ENCODE measurements around the gene VAX1. TPM values are rescaled to one million over a fixed set of nuclear protein-coding genes. Genes with fewer than 3 reads are reported as not detected.

The VAX1 gene
- polyA plus RNA-seq, 1 of the 3 experiments (the other 2 are of a cell fraction): not detected

DNA sequence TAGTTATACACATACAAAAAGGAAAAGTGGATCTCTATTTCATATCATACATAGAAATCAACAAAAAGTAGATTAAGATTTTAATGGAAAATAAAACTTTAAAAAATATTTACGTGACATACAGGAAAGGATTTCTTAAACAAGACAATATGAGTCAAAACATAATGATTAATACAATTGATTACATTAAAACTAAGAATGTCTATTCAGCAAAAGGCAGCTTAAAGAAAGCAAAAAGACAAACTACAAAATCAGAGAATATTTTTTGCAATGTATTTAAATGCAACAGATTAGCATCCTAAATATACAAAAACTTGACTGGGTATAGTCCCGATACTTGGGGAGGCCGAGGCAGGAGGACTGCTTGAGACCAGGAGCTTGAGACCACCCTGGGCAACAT is 50.5 kb downstream of the VAX1 start (continued):
- TF ChIP-seq, protein P1, sequence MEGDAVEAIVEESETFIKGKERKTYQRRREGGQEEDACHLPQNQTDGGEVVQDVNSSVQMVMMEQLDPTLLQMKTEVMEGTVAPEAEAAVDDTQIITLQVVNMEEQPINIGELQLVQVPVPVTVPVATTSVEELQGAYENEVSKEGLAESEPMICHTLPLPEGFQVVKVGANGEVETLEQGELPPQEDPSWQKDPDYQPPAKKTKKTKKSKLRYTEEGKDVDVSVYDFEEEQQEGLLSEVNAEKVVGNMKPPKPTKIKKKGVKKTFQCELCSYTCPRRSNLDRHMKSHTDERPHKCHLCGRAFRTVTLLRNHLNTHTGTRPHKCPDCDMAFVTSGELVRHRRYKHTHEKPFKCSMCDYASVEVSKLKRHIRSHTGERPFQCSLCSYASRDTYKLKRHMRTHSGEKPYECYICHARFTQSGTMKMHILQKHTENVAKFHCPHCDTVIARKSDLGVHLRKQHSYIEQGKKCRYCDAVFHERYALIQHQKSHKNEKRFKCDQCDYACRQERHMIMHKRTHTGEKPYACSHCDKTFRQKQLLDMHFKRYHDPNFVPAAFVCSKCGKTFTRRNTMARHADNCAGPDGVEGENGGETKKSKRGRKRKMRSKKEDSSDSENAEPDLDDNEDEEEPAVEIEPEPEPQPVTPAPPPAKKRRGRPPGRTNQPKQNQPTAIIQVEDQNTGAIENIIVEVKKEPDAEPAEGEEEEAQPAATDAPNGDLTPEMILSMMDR (IDR thresholded peaks at IDR 0.05): no peak
- TF ChIP-seq RAD21 (IDR thresholded peaks at IDR 0.05; ENCODE audit: low read length) (no peak), RFX5 (IDR thresholded peaks at IDR 0.05; ENCODE audit: low read length) (no peak), NFIC (IDR thresholded peaks at IDR 0.05; ENCODE audit: borderline replicate concordance) (no peak), FOSL2 (IDR thresholded peaks at IDR 0.05; ENCODE audit: borderline replicate concordance, low read depth) (no peak), SIN3A (IDR thresholded peaks at IDR 0.05; ENCODE audit: borderline replicate concordance, low read depth, low read length) (no peak), TCF12 (IDR thresholded peaks at IDR 0.05) (no peak), NRF1 (IDR thresholded peaks at IDR 0.05; ENCODE audit: low read depth, low read length) (no peak)
- TF ChIP-seq, protein P2, sequence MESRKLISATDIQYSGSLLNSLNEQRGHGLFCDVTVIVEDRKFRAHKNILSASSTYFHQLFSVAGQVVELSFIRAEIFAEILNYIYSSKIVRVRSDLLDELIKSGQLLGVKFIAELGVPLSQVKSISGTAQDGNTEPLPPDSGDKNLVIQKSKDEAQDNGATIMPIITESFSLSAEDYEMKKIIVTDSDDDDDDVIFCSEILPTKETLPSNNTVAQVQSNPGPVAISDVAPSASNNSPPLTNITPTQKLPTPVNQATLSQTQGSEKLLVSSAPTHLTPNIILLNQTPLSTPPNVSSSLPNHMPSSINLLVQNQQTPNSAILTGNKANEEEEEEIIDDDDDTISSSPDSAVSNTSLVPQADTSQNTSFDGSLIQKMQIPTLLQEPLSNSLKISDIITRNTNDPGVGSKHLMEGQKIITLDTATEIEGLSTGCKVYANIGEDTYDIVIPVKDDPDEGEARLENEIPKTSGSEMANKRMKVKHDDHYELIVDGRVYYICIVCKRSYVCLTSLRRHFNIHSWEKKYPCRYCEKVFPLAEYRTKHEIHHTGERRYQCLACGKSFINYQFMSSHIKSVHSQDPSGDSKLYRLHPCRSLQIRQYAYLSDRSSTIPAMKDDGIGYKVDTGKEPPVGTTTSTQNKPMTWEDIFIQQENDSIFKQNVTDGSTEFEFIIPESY (IDR thresholded peaks at IDR 0.05; ENCODE audit: borderline replicate concordance, low read depth): no peak

DNA sequence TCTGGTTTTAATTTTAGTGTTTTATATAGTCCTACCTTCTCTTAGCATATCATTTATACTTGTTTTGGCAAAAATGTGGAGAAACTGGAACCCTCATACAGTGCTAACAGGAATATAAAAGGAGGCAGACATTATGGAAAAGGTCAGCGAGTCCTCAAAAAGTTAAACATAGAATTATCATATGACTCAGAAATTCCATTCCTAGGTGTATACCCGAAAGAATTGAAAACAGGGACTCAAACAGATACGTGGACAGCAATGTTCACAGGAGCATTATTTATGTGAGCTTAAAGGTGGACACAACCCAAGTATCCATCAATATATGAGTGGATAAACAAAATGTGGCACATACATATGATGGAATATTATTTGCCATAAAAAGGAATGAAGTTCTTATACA is 51.5 kb downstream of the VAX1 start:
- CTCF ChIA-PET: interaction anchor here (2.0 kb wide), 1 partner anchor 299 kb away, joined by 4 read pairs; no protein-coding TSS in a partner anchor
- Histone ChIP-seq H3K4me1 (ENCODE audit: control insufficient read depth in 1 of 2, insufficient read depth in 2 of 2, low read depth in 1 of 2, low read length in 1 of 2) (peaks cover 0 to 14% of the 10 kb centered on the region in 2 experiments; a peak in 1 of 4 replicates), H3F3A (replicated peaks; ENCODE audit: insufficient read depth) (no peaks in the 10 kb centered on the region), H3K4me3 (ENCODE audit: low read depth in 2 of 2, low read length in 1 of 2) (no peak overlapping the region), H4K20me1 (ENCODE audit: insufficient read depth) (no peaks in the 10 kb centered on the region), H3K79me2 (ENCODE audit: insufficient read depth) (no peaks in the 10 kb centered on the region), H3K9ac (no peak overlapping the region), H3K36me3 (replicated peaks in 1 of 2; ENCODE audit: control insufficient read depth in 1 of 2, insufficient read depth in 2 of 2, low read length in 1 of 2) (no peaks in the 10 kb centered on the region), H3K9me2 (no peaks in the 10 kb centered on the region), H3K9me3 (no peaks in the 10 kb centered on the region), H2AFZ (ENCODE audit: low read depth) (no peak overlapping the region), H3K27ac (ENCODE audit: low read depth in 2 of 2, low read length in 1 of 2) (no peak overlapping the region), H3K27me3 (ENCODE audit: insufficient read depth) (no peaks in the 10 kb centered on the region), H3K4me2 (no peak overlapping the region)
- TF ChIP-seq, protein P3, sequence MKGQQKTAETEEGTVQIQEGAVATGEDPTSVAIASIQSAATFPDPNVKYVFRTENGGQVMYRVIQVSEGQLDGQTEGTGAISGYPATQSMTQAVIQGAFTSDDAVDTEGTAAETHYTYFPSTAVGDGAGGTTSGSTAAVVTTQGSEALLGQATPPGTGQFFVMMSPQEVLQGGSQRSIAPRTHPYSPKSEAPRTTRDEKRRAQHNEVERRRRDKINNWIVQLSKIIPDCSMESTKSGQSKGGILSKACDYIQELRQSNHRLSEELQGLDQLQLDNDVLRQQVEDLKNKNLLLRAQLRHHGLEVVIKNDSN (IDR thresholded peaks at IDR 0.05; ENCODE audit: borderline replicate concordance, low read depth): no peak
- TF ChIP-seq RCOR1 (IDR thresholded peaks at IDR 0.05; ENCODE audit: low read length) (no peak), SMC3 (IDR thresholded peaks at IDR 0.05; ENCODE audit: low read depth, low read length) (no peak), YY1 (IDR thresholded peaks at IDR 0.05; ENCODE audit: low read depth) (no peak), RXRA (IDR thresholded peaks at IDR 0.05; ENCODE audit: borderline replicate concordance, low read depth) (no peak), CHD2 (IDR thresholded peaks at IDR 0.05; ENCODE audit: low read length, partially characterized antibody) (no peak), SIN3A (IDR thresholded peaks at IDR 0.05; ENCODE audit: borderline replicate concordance, low read depth, low read length) (no peak), JUND (IDR thresholded peaks at IDR 0.05) (no peak), FOXJ3 (CRISPR knock-in tag; IDR thresholded peaks at IDR 0.05) (no peak)
- TF ChIP-seq, protein P4, sequence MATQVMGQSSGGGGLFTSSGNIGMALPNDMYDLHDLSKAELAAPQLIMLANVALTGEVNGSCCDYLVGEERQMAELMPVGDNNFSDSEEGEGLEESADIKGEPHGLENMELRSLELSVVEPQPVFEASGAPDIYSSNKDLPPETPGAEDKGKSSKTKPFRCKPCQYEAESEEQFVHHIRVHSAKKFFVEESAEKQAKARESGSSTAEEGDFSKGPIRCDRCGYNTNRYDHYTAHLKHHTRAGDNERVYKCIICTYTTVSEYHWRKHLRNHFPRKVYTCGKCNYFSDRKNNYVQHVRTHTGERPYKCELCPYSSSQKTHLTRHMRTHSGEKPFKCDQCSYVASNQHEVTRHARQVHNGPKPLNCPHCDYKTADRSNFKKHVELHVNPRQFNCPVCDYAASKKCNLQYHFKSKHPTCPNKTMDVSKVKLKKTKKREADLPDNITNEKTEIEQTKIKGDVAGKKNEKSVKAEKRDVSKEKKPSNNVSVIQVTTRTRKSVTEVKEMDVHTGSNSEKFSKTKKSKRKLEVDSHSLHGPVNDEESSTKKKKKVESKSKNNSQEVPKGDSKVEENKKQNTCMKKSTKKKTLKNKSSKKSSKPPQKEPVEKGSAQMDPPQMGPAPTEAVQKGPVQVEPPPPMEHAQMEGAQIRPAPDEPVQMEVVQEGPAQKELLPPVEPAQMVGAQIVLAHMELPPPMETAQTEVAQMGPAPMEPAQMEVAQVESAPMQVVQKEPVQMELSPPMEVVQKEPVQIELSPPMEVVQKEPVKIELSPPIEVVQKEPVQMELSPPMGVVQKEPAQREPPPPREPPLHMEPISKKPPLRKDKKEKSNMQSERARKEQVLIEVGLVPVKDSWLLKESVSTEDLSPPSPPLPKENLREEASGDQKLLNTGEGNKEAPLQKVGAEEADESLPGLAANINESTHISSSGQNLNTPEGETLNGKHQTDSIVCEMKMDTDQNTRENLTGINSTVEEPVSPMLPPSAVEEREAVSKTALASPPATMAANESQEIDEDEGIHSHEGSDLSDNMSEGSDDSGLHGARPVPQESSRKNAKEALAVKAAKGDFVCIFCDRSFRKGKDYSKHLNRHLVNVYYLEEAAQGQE (IDR thresholded peaks at IDR 0.05; ENCODE audit: low read depth, low read length): no peak
- TF ChIP-seq, protein P2 (IDR thresholded peaks at IDR 0.05; ENCODE audit: borderline replicate concordance, low read depth): no peak
- TF ChIP-seq, protein P5, sequence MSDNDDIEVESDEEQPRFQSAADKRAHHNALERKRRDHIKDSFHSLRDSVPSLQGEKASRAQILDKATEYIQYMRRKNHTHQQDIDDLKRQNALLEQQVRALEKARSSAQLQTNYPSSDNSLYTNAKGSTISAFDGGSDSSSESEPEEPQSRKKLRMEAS (IDR thresholded peaks at IDR 0.05; ENCODE audit: low read depth): no peak
- TF ChIP-seq, protein P6, sequence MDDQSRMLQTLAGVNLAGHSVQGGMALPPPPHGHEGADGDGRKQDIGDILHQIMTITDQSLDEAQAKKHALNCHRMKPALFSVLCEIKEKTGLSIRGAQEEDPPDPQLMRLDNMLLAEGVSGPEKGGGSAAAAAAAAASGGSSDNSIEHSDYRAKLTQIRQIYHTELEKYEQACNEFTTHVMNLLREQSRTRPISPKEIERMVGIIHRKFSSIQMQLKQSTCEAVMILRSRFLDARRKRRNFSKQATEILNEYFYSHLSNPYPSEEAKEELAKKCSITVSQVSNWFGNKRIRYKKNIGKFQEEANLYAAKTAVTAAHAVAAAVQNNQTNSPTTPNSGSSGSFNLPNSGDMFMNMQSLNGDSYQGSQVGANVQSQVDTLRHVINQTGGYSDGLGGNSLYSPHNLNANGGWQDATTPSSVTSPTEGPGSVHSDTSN (IDR thresholded peaks at IDR 0.05): no peak
- POLR2A ChIA-PET: no interaction called here
- WGBS (ENCODE audit: low lambda C conversion rate): 33% methylated on average over 3 of the region's 3 CpGs
- DNase-seq: no peak

Measured in SK-N-SH (cell line).